ENCODE measurements around the gene LRRC2.

LRRC2 gene

GRCh38 chr3:46471371-46471914 is 94.7 kb downstream of the LRRC2 start:
- no peak for FAIRE-seq
- TF ChIP-seq, protein P1, sequence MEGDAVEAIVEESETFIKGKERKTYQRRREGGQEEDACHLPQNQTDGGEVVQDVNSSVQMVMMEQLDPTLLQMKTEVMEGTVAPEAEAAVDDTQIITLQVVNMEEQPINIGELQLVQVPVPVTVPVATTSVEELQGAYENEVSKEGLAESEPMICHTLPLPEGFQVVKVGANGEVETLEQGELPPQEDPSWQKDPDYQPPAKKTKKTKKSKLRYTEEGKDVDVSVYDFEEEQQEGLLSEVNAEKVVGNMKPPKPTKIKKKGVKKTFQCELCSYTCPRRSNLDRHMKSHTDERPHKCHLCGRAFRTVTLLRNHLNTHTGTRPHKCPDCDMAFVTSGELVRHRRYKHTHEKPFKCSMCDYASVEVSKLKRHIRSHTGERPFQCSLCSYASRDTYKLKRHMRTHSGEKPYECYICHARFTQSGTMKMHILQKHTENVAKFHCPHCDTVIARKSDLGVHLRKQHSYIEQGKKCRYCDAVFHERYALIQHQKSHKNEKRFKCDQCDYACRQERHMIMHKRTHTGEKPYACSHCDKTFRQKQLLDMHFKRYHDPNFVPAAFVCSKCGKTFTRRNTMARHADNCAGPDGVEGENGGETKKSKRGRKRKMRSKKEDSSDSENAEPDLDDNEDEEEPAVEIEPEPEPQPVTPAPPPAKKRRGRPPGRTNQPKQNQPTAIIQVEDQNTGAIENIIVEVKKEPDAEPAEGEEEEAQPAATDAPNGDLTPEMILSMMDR (IDR thresholded peaks at IDR 0.05; ENCODE audit: insufficient read depth, missing control alignments), result no peak
- no peak for DNase-seq (ENCODE audit: insufficient read length, low spot score)

- FAIRE-seq (no peak), DNase-seq (ENCODE audit: insufficient read length, low spot score) (no peak)
- TF ChIP-seq, protein P1 (IDR thresholded peaks at IDR 0.05; ENCODE audit: insufficient read depth, missing control alignments), result no peak
Measured at GRCh38 chr3:46470831-46471230, 95.3 kb downstream of the LRRC2 start.

- DNase-seq (ENCODE audit: insufficient read length, low spot score) (no peak), FAIRE-seq (no peak)
- TF ChIP-seq, protein P1 (IDR thresholded peaks at IDR 0.05; ENCODE audit: insufficient read depth, missing control alignments), result no peak
Measured at GRCh38 chr3:46469680-46470357, 96.3 kb downstream of the LRRC2 start.

DNA sequence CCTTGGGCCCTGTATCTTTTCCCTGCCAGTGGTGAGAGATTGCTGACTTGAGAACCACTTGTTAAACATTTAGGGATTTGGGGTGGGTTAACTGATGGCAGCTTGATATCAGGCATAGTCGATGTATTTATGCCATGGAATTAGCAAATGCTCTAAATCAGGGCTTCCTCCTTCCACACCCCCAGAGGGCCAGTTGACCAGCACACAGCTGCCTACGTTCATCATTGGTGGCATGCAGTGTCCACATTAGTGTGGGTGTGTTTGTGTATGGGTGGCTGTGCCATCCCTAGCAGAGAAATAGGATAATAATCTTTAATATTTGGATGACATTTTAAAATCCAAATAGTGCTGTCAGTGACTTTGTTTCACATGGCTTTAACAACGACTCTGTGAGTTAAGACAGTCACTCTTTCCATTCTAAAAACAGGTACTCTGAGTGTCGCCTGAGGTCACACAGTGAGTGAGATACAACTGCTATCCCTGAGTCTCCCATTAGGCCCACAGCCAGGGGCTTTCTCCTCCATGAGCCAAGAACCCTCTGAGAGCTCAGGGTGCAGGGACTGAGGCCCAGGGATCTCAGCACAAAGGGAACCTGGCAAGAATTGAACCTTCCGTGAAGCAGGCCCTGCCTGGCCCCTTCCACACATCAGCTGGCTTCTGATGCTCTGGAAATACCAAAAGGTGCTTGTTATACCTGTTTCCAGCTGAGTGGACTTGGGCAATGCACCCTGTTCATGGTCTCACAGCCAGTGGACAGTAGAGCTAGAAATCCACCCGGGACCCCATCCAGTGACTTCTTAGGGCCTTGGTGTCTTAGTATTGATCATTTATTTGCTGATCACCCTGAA is 97.1 kb downstream of the LRRC2 start:
- FAIRE-seq, result no peak
- TF ChIP-seq, protein P1 (IDR thresholded peaks at IDR 0.05; ENCODE audit: insufficient read depth, missing control alignments), result no peak
- no peak for DNase-seq (ENCODE audit: insufficient read length, low spot score)

- FAIRE-seq (no peak), DNase-seq (ENCODE audit: insufficient read length, low spot score) (no peak)
- TF ChIP-seq, protein P1 (IDR thresholded peaks at IDR 0.05; ENCODE audit: insufficient read depth, missing control alignments), result no peak
Measured at GRCh38 chr3:46467562-46467961, 98.5 kb downstream of the LRRC2 start.

DNA sequence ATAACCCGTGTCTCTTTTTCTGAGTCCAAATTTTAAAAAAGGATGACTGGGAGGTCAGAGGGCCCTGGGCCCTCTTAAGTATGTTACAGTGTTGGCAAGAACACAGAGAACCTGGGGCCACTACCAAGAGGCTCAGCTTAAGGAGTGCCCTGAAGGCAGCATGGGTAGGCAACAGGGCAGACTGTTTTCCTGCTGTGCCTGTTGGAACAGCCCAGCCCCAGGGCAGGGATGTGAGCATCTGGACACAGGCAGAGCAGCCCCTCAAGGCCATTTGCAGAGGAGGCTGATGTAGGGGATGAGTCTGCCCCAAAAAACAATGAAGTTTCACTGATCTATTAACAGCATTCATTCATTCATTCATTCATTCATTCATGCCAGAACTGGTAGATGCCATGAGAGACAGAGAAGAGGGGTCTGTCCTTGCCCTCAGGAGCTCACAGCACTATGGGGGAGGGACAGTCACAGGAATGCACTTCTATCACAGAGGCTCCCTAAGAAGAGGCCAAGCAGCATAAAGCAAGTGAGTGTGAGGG is 99.2 kb downstream of the LRRC2 start:
- FAIRE-seq, result no peak
- TF ChIP-seq, protein P1 (IDR thresholded peaks at IDR 0.05; ENCODE audit: insufficient read depth, missing control alignments), result no peak

More for the DNA sequence above, 99.2 kb downstream of the LRRC2 start:
- DNase-seq (ENCODE audit: insufficient read length, low spot score), result no peak

Measured in D721Med (cell line).